ENCODE measurements around the gene DSEL. TPM values are rescaled to one million over a fixed set of nuclear protein-coding genes. Genes with fewer than 3 reads are reported as not detected.

Gene DSEL
- total RNA-seq, 1 donor from 2014 or later, result 7.1 TPM

DNA sequence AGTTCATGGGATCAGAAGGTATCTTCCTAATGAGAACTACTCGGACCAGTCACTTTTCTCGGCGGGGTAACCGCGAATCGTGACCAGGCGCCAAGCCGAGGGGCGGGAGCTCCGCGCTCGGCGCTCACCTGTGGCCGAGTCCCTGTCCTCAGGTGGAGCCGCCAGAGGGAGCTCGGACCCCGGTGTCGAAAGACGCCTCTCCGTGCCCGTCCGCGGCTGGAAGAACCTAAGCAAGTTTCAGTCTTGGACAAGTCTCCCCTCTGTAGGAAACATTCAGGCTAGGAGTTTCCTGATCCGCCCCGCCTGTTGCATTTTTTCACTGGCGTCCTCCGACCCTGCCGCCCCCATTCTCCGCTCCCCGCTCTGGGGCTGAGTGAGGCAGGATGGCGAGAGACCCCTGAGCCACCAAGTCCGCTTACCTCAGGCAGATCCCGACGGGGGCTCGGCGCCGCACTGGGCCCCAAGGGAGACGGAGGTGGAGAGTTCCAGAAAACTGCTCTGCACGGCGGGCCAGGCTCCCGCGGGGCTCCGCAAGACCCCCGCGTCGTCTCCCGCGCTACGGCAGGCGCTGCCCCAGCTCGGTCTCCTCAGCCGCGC lies 480 bp downstream of the DSEL start:
- DNase-seq (ENCODE audit: low read depth), result peak; percentile 33
- TF ChIP-seq, protein P1, sequence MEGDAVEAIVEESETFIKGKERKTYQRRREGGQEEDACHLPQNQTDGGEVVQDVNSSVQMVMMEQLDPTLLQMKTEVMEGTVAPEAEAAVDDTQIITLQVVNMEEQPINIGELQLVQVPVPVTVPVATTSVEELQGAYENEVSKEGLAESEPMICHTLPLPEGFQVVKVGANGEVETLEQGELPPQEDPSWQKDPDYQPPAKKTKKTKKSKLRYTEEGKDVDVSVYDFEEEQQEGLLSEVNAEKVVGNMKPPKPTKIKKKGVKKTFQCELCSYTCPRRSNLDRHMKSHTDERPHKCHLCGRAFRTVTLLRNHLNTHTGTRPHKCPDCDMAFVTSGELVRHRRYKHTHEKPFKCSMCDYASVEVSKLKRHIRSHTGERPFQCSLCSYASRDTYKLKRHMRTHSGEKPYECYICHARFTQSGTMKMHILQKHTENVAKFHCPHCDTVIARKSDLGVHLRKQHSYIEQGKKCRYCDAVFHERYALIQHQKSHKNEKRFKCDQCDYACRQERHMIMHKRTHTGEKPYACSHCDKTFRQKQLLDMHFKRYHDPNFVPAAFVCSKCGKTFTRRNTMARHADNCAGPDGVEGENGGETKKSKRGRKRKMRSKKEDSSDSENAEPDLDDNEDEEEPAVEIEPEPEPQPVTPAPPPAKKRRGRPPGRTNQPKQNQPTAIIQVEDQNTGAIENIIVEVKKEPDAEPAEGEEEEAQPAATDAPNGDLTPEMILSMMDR (conservative IDR thresholded peaks at IDR 0.05; ENCODE audit: low read depth, low read length), result peak; percentile 87

DNA sequence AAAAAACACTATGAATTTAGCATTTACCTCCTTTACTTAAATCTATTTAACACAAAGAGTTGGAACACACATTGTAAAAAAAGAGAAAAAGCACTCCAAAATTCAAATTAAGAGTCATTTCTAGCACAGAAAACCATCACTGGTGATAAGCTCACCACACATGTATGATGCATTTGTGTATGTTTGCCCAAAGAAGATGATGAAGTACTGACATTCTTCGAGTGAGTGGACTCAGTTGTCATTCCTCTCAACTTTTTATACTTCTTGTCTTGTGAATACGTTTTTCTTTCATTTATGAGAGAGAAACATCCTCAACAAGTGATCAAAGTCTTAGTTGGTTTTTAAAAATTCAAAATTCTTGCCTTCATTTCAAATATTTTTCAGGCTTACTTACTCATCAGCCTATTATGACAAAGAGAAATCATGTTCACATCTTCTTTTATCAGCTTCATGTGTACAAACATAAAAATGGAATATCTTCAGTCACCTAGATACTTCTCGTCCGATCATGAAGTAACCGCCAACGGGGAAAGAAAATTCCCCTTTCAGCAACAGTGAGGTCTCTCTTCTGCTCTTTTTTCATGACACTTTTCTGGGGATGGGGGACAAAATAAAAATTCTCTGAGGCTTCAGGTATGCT lies 1.5 kb downstream of the DSEL start:
- DNase-seq (ENCODE audit: low read depth), result no peak
- TF ChIP-seq, protein P1 (conservative IDR thresholded peaks at IDR 0.05; ENCODE audit: low read depth, low read length), result no peak
- peak overlapping the region; percentile 74 for H3K4me3 ChIP-seq (ENCODE audit: low read depth, low read length)

More for the DNA sequence above, 480 bp downstream of the DSEL start:
- peak overlapping the region; percentile 74 for H3K4me3 ChIP-seq (ENCODE audit: low read depth, low read length)

DNA sequence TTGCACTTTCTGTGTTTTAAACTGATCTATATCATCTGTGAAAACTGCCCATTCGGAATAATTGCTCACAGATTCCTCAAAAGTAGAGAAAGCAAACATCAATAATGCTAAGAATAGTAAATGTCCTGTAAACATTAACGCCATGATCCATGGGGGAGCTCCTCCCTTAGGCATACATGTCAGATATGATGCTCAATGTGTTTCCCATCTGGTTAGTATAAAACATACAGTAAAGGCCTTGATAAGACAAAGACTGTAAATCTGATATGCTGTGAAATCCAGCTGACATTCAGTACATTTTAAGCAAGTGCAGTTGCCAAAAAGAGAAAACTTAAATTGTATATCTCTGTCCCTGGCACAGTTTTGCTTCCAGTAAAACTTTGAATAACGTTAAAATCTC lies 2.1 kb downstream of the DSEL start:
- DNase-seq (ENCODE audit: low read depth), result no peak
- TF ChIP-seq, protein P1 (conservative IDR thresholded peaks at IDR 0.05; ENCODE audit: low read depth, low read length), result no peak
- H3K4me3 ChIP-seq (ENCODE audit: low read depth, low read length), result no peak overlapping the region

DNA sequence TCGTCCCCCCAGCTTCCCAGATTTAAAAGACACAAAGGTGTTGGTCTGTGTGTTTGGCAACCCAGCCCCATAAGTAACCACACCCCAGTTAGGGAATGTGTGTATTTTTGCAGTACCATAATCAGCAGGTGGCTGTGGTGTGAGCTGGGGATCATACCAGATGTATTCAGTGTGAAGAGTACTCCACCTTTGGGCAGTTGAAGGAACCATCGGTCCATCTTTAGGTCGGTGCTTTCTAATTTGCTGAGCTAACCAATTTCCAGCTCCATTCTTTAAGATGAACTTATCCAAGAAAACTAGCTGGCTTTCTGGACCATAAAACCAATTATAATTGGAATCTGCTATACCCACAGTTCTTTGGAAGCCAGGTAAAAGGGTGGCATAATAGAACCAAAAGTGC lies 3.2 kb downstream of the DSEL start:
- no peak for DNase-seq (ENCODE audit: low read depth)
- TF ChIP-seq, protein P1 (conservative IDR thresholded peaks at IDR 0.05; ENCODE audit: low read depth, low read length), result peak; percentile 53
- H3K4me3 ChIP-seq (ENCODE audit: low read depth, low read length), result no peak overlapping the region

DNA sequence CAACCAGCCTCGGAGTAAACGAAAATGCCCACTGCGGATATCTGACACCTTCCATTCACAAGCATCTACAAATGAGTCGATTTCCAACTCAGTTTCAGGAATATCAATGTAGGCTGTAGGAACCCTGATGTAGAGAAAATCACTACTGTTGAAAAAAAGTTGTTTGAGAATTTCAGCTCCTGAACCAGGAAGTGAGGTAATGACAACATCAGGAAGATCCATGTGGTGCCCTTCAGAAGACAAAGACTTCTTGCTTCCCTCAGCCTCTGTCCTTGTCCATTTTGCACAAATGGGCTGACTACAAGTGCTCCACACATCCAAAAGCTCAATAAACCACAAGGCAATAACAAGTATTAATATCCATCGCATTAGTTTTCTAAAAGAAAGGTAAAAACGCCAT lies 4.7 kb downstream of the DSEL start:
- TF ChIP-seq, protein P1 (conservative IDR thresholded peaks at IDR 0.05; ENCODE audit: low read depth, low read length), result no peak
- DNase-seq (ENCODE audit: low read depth), result no peak
- no peak overlapping the region for H3K4me3 ChIP-seq (ENCODE audit: low read depth, low read length)

DNA sequence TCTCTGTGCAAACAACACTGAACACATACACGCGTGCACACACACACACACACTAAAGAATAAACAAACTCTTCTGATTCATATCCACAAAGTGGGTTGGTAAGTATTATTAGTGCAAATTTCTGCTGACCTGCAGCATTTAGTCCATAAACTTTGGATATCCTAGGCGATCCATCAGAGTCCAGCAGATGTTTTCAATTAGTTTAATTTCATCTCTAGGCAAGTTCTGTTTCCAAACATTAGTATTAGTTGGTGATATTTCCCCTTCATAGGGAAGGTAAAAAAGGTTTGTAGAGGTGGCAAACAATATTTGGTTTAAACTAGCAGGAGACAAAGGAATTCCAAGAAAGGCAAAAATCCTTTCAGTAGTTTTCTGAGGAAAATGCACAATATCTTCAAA lies 5.7 kb downstream of the DSEL start:
- TF ChIP-seq, protein P1 (conservative IDR thresholded peaks at IDR 0.05; ENCODE audit: low read depth, low read length), result no peak
- no peak overlapping the region for H3K4me3 ChIP-seq (ENCODE audit: low read depth, low read length)
- DNase-seq (ENCODE audit: low read depth), result no peak

Data from epithelial cell of proximal tubule (primary cell).